Naive thymus-derived CD4-positive, alpha-beta T cell (primary cell): Measurements from ENCODE around the gene BCL2. TPM values are rescaled to one million over a fixed set of nuclear protein-coding genes. Genes with fewer than 3 reads are reported as not detected.
A peak's percentile ranks its signal among the peaks of the same experiment; 100 is the strongest.

Experiments
- ATAC-seq: fragments of 150-1000 bp; cut with Tn5 transposase; 2 replicates; pipeline ENCODE4 v1.10.0; 2021; ENCODE audit warnings: mild to moderate bottlenecking, moderate library complexity
- CTCF ChIA-PET: fragments of 350-600 bp; sonication (Branson Sonifier 250); formaldehyde crosslinking; loops from one replicate; lab custom pipeline; 2021; ENCODE audit warnings: antibody characterized with exemption; lab: Charles Lee
- POLR2A ChIA-PET: fragments of 350-600 bp; sonication (Branson Sonifier 250); formaldehyde crosslinking; loops from one replicate; lab custom pipeline; 2021; ENCODE audit warnings: antibody characterized with exemption, inconsistent platforms; lab: Charles Lee
- DNase-seq, 9 donors: peaks; one replicate each; pipeline versions ENCODE4 v3.0.0 to v3.0.0-alpha.2; 2020 to 2022; ENCODE audit warnings: mixed read lengths in 1 of 9
- H3K27ac ChIP-seq: one replicate; pipeline ENCODE4 v1.7.0; 2013; ENCODE audit warnings: mild to moderate bottlenecking, low read depth, low read length, moderate library complexity
- H3K27me3 ChIP-seq, 2 donors: one replicate each; pipeline ENCODE4 v1.7.0; 2013; ENCODE audit warnings: low read length in 2 of 2, mild to moderate bottlenecking in 2 of 2, moderate library complexity in 2 of 2; ENCODE audit not compliant: control insufficient read depth in 2 of 2, insufficient read depth in 2 of 2
- H3K36me3 ChIP-seq, 3 experiments: 1 replicate in 2 of 3; 2 replicates in 1 of 3; pipeline ENCODE4 v1.7.0; 2013; ENCODE audit warnings: low read length in 3 of 3, mild to moderate bottlenecking in 3 of 3, moderate library complexity in 1 of 3; ENCODE audit not compliant: insufficient read depth in 3 of 3, control insufficient read depth in 2 of 3
- H3K4me1 ChIP-seq, 2 donors: one replicate each; pipeline ENCODE4 v1.7.0; 2013; ENCODE audit warnings: low read length in 2 of 2, mild to moderate bottlenecking in 2 of 2, moderate library complexity in 1 of 2; ENCODE audit not compliant: control insufficient read depth in 2 of 2, insufficient read depth in 2 of 2
- H3K4me3 ChIP-seq: 2 replicates; pipeline ENCODE4 v1.7.0; 2013; ENCODE audit warnings: mild to moderate bottlenecking, low read length
- H3K9me3 ChIP-seq, 3 experiments: 1 replicate in 2 of 3; 2 replicates in 1 of 3; pipeline ENCODE4 v1.7.0; 2013; ENCODE audit warnings: low read length in 3 of 3; ENCODE audit not compliant: control insufficient read depth in 2 of 3
- H3K27ac Mint-ChIP-seq, 9 donors: one replicate each; pipeline ENCODE4 v1.8.0; 2020 to 2022; ENCODE audit warnings: mixed read lengths in 9 of 9, mild to moderate bottlenecking in 8 of 9, moderate library complexity in 5 of 9, inconsistent platforms in 2 of 9
- H3K27me3 Mint-ChIP-seq, 5 donors: one replicate each; pipeline ENCODE4 v1.8.0; 2021 to 2022; ENCODE audit warnings: mixed read lengths in 5 of 5, mild to moderate bottlenecking in 1 of 5
- H3K36me3 Mint-ChIP-seq, 5 donors: one replicate each; pipeline ENCODE4 v1.8.0; 2020 to 2022; ENCODE audit warnings: mixed read lengths in 5 of 5, mild to moderate bottlenecking in 3 of 5, inconsistent platforms in 1 of 5
- H3K4me1 Mint-ChIP-seq, 7 donors: one replicate each; pipeline ENCODE4 v1.8.0; 2020 to 2022; ENCODE audit warnings: mixed read lengths in 7 of 7, mild to moderate bottlenecking in 3 of 7, inconsistent platforms in 1 of 7
- H3K4me3 Mint-ChIP-seq, 10 donors: one replicate each; pipeline ENCODE4 v1.8.0; 2020 to 2022; ENCODE audit warnings: mild to moderate bottlenecking in 10 of 10, mixed read lengths in 10 of 10, moderate library complexity in 6 of 10, inconsistent platforms in 2 of 10
- H3K9me3 Mint-ChIP-seq, 11 donors: one replicate each; pipeline ENCODE4 v1.8.0; 2020 to 2022; ENCODE audit warnings: mixed read lengths in 11 of 11, mild to moderate bottlenecking in 4 of 11, inconsistent platforms in 1 of 11, moderate library complexity in 1 of 11
- intact Hi-C, 2 donors: fragments of 100-400 bp; cut with micrococcal nuclease; formaldehyde crosslinking; loops; one replicate each; pipeline ENCODE4 v1.15.1; 2023
- polyA plus RNA-seq, 2 donors: library from polyadenylated mRNA; unstranded; fragments of 300-500 nt; fragmentation: Illumina TruSeq; gene quantifications; one replicate each; pipeline ENCODE4 v1.2.3, GENCODE V29; 2021
- total RNA-seq, 6 experiments: library from RNA in 5 of 6; stranded (reverse) in 5 of 6; gene quantifications; 1 replicate in 5 of 6; 2 replicates in 1 of 6; pipeline ENCODE4 v1.2.3 and lab custom pipeline; 2021 to 2026

The BCL2 gene
- total and polyA plus RNA-seq, 7 experiments from 2014 or later, result 32.7 to 154 (median 40.1) TPM

- POLR2A ChIA-PET, result interaction anchor here (0.5 to 0.7 kb wide), 2 partner anchors 88 to 252 kb away, joined by 3 to 5 read pairs; no protein-coding TSS in a partner anchor
- Histone ChIP-seq H3K9me3 (no peaks in the 10 kb centered on the region), H3K36me3 (peaks cover 0 to 45% (median 5%) of the 10 kb centered on the region in 3 experiments), H3K4me1 (no peaks in the 10 kb centered on the region), H3K27ac (no peak overlapping the region), H3K4me3 (no peak overlapping the region), H3K27me3 (no peaks in the 10 kb centered on the region)
- CTCF ChIA-PET, result interaction anchor here (0.8 kb wide), 1 partner anchor 199 kb away, joined by 3 read pairs; no protein-coding TSS in a partner anchor
- no peaks in the 10 kb centered on the region for H3K27me3 Mint-ChIP-seq
- H3K36me3 Mint-ChIP-seq, result peaks cover 4 to 25% (median 14%) of the 10 kb centered on the region in 5 donors
- H3K27ac Mint-ChIP-seq, result peak overlapping the region in 3 of 9 donors; percentile 21 to 43 (median 42)
- H3K4me3 Mint-ChIP-seq, result no peak overlapping the region
- H3K4me1 Mint-ChIP-seq, result no peaks in the 10 kb centered on the region
- no peak for ATAC-seq
- DNase-seq, result no peak
- intact Hi-C loops, result no loop called here
- H3K9me3 Mint-ChIP-seq, result no peaks in the 10 kb centered on the region
Measured at GRCh38 chr18:63331105-63331504, 11.5 kb upstream of the BCL2 start.

DNA sequence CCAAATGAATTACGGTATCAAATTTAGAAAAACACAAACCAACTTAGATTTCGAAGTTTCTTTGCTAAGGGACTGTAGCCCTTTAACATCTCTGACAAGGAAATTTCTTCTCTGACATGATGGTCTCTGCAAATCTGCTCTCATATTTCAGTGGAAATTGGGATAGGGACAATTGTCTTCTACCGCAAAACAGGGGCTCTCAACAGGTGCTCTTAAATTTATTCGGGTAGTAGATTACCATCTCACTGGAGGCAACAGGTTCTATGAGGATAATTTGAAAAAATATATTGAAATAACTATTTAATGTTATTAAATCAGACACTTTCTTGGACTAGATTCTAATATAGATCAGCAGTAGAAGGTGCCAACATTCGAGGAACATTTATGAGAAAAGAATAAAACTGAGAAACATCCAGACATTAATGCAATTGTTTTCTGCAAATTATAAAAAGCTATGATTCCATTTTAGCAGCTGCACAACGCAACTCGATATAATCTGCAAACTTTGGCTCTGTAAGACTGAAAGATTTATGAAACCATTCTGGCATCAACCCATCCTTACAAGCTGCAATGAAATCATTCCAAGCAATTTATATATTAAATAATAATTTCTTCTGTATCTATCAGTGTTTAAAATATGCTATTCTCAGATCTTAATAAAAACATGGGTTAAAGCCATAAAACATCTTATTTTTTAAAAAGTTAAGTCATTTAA, 10.0 kb upstream of the BCL2 start:
- no peaks in the 10 kb centered on the region for H3K27me3 Mint-ChIP-seq
- Histone ChIP-seq H3K9me3 (no peaks in the 10 kb centered on the region), H3K27ac (no peak overlapping the region), H3K4me3 (no peak overlapping the region), H3K4me1 (no peaks in the 10 kb centered on the region), H3K27me3 (no peaks in the 10 kb centered on the region), H3K36me3 (peaks cover 0 to 30% (median 5%) of the 10 kb centered on the region in 3 experiments)
- ChIA-PET CTCF (interaction anchor here (1.1 kb wide), 1 partner anchor 197 kb away, joined by 3 read pairs; no protein-coding TSS in a partner anchor), POLR2A (interaction anchor here (0.5 kb wide), 1 partner anchor 110 kb away, joined by 4 read pairs; no protein-coding TSS in a partner anchor)
- H3K4me1 Mint-ChIP-seq, result no peaks in the 10 kb centered on the region
- H3K36me3 Mint-ChIP-seq, result peaks cover 3 to 18% (median 12%) of the 10 kb centered on the region in 5 donors
- DNase-seq, result no peak
- no peak for ATAC-seq
- no peaks in the 10 kb centered on the region for H3K9me3 Mint-ChIP-seq
- intact Hi-C loops, result no loop called here
- no peak overlapping the region for H3K27ac Mint-ChIP-seq
- H3K4me3 Mint-ChIP-seq, result no peak overlapping the region

DNA sequence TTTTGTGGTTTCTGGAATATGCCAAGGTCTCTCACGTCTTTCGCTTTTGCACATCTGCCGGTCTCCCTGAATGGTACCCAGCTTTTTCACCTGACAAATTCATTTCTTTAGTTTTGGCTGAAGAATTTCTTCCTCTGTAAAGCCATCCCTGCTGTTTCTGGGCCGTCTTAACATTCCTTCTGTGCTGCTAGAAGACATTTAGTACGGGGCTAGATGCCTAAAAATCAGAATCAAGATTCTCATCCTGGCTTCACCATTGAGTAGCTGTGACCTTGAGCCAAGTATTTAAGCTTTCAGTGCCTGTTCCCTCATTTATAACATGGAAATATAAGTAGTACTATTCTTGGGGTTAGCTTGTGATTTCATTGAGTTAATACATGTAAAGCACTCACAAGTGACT, 6.4 kb upstream of the BCL2 start:
- ChIA-PET POLR2A (interaction anchor here (1.0 to 1.5 kb wide), 2 partner anchors 131 to 195 kb away, joined by 3 to 4 read pairs; no protein-coding TSS in a partner anchor), CTCF (interaction anchor here (1.1 to 6.7 kb wide), 6 partner anchors 9 to 309 kb away, joined by 3 to 88 read pairs (median 5); no protein-coding TSS in a partner anchor)
- H3K4me1 ChIP-seq, result peaks cover 4 to 12% of the 10 kb centered on the region in 2 donors
- Mint-ChIP-seq H3K4me1 (peaks cover 9 to 22% (median 19%) of the 10 kb centered on the region in 7 donors), H3K36me3 (peaks cover 0 to 2% (median 2%) of the 10 kb centered on the region in 5 donors), H3K27me3 (no peaks in the 10 kb centered on the region), H3K4me3 (no peak overlapping the region), H3K9me3 (no peaks in the 10 kb centered on the region), H3K27ac (peak overlapping the region in 1 of 9 donors; percentile 79)
- ATAC-seq (no peak), DNase-seq (no peak)
- intact Hi-C loops, result no loop called here
- no peak overlapping the region for H3K4me3 ChIP-seq
- H3K36me3 ChIP-seq, result peaks cover 0 to 3% (median under 1%) of the 10 kb centered on the region in 3 experiments
- H3K27ac ChIP-seq, result no peak overlapping the region
- no peaks in the 10 kb centered on the region for H3K27me3 ChIP-seq
- no peaks in the 10 kb centered on the region for H3K9me3 ChIP-seq

- Mint-ChIP-seq H3K4me1 (peaks cover 9 to 24% (median 21%) of the 10 kb centered on the region in 7 donors), H3K4me3 (no peak overlapping the region), H3K27me3 (no peaks in the 10 kb centered on the region), H3K36me3 (no peaks in the 10 kb centered on the region), H3K9me3 (no peaks in the 10 kb centered on the region), H3K27ac (no peak overlapping the region)
- DNase-seq (no peak), ATAC-seq (no peak)
- H3K27me3 ChIP-seq, result no peaks in the 10 kb centered on the region
- intact Hi-C loops, result no loop called here
- H3K9me3 ChIP-seq, result no peaks in the 10 kb centered on the region
- H3K4me3 ChIP-seq, result no peak overlapping the region
- H3K36me3 ChIP-seq, result no peaks in the 10 kb centered on the region
- CTCF ChIA-PET, result interaction anchor here (0.7 to 6.7 kb wide), 10 partner anchors 8 to 308 kb away, joined by 3 to 88 read pairs (median 4); no protein-coding TSS in a partner anchor
- POLR2A ChIA-PET, result interaction anchor here (1.5 to 1.9 kb wide), 2 partner anchors 194 to 309 kb away, joined by 3 to 7 read pairs; no protein-coding TSS in a partner anchor
- peaks cover 9 to 15% of the 10 kb centered on the region in 2 donors for H3K4me1 ChIP-seq
- no peak overlapping the region for H3K27ac ChIP-seq
Measured at GRCh38 chr18:63325086-63325686, 5.6 kb upstream of the BCL2 start.

DNA sequence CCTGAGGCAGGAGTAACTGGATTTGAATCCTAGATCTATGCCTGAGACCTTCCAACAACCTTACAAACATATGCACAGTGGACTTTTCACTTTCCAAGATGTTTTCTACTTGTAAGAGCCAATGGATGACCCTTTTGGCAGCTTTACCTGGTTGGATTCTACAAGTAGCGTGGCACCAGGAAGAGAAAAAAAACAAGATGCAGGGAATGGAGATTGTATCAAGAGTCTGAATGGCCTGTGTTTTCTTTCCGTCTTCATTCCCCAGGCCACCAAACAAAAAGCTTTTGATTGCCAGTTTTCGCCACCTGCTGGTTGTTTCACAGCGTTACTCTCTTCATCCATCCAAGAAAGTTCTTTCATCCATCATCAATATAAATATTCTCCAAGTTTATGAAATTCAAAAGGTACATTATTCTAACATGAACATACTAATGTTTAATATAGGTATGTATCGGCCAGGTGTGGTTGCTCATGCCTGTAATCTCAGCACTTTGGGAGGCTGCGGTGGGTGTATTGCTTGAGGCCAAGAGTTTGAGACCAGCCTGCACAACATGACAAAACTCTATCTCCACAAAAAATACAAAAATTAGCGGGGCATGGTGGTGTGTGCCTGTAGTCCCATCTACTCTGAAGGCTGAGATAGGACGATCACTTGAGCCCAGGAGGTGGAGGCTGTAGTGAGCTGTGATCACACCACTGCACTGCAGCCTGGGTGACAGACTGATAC, 3.5 kb upstream of the BCL2 start:
- H3K4me3 ChIP-seq, result no peak overlapping the region
- H3K4me3 Mint-ChIP-seq, result peak overlapping the region in 5 of 10 donors; percentile 1 to 30 (median 16)
- peaks cover 10 to 27% (median 22%) of the 10 kb centered on the region in 7 donors for H3K4me1 Mint-ChIP-seq
- CTCF ChIA-PET, result interaction anchor here (0.6 to 6.7 kb wide), 32 partner anchors 12 to 778 kb away, joined by 3 to 88 read pairs (median 4); no protein-coding TSS in a partner anchor
- H3K27me3 ChIP-seq, result no peaks in the 10 kb centered on the region
- H3K36me3 Mint-ChIP-seq, result peaks cover 0 to 9% (median 7%) of the 10 kb centered on the region in 5 donors
- ATAC-seq (no peak), DNase-seq (peak in 8 of 9 donors; percentile 43 to 71 (median 62))
- intact Hi-C loops, result loop anchor here (1.0 to 2.0 kb wide), 6 partner anchors 44 to 608 kb away; partner anchors contain the start of genes KDSR (in 1 of the 2) and PHLPP1 (in 1 of the 2)
- H3K27ac Mint-ChIP-seq, result peak overlapping the region in 6 of 9 donors; percentile 2 to 94 (median 24)
- peaks cover 0 to 2% (median 0%) of the 10 kb centered on the region in 11 donors for H3K9me3 Mint-ChIP-seq
- peaks cover 9 to 15% of the 10 kb centered on the region in 2 donors for H3K4me1 ChIP-seq
- POLR2A ChIA-PET, result interaction anchor here (0.6 to 2.1 kb wide), 12 partner anchors 49 to 306 kb away, joined by 3 to 11 read pairs (median 4); no protein-coding TSS in a partner anchor
- no peak overlapping the region for H3K27ac ChIP-seq
- peaks cover 0 to 6% (median 0%) of the 10 kb centered on the region in 3 experiments for H3K36me3 ChIP-seq
- H3K27me3 Mint-ChIP-seq, result no peaks in the 10 kb centered on the region
- H3K9me3 ChIP-seq, result no peaks in the 10 kb centered on the region
